Superior temporal gyrus (tissue), 1 donor: Measurements from ENCODE around the gene ENDOV.

Experiments
- DNase-seq: peaks from one replicate; pipeline ENCODE4 v3.0.0-alpha.2; 2016; ENCODE audit errors: extremely low spot score

The ENDOV gene

DNA sequence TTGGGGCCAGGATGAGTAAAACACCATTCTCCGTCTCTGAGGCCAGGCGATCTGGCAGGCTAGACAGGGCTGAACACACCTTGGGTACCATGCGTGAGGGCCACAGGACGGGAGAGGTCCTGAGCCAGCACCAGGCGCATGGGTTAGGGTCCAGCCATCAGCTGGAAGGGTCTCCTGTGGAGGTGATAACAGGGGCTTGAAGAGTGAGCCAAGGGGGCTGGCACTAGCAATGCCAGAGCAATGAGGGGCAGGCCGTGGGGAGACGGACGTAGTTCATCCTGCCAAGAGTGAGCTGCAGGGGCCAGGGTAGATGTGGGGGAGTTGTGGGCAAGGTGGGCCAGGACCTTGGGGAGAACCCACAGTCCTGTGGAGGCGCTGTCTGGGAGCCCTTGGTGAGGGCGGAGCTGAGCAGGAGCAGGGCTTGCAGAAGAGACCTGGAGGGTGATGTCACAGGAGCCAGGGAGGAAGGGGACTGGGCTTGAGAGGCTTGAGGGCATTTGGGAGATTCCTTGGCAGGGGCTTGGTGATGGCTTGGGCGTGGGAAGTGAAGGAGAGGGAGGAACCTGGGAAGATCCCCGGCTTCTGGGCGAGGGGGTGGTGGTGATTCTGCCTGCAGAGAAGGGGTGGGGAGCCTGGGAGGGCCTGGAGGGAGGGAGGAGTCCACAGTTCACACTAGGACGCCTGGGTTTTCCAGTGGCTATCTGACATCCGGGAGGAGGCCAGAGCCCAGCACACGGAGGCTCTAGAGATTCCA is 67.8 kb downstream of the ENDOV start:
- no peak for DNase-seq

DNA sequence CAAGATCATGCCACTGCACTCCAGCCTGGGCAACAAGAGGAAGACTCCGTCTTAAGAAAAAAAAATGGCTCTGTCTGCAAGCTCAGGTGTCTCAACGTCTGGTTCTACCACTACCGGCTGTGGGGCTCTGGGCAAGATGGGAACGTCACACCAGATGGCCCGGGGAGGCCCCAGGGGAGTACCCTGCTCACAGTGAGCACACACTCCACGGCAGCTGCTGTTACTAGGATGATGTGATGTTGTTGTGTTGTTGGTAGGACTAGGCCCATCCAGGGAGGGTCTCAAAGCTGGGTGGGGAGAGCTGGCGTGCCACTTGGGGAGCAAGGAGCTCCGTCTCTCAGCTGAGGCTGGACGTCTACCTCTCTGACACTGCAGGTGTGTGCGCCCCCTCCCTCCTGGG is 70.9 kb downstream of the ENDOV start:
- no peak for DNase-seq

DNA sequence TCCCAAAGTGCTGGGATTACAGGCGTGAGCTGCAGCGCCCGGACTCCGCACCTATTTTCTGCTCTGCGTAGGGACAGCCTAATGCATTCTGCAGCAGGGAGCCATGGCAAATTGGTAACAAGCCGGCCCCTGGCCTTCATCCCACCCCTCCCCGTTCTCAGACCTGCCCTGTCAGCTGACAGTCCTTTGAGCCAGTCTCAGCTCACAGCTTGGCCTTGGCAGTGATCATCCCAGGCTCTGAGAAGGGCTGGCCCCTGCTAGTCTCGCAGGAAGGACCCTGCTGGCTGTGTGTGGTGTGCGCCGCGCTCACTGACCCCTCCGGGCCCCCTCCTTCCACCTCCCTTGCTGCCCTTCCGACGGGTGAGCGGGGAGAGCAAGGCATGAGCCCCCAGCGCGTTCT is 71.7 kb downstream of the ENDOV start:
- no peak for DNase-seq

DNA sequence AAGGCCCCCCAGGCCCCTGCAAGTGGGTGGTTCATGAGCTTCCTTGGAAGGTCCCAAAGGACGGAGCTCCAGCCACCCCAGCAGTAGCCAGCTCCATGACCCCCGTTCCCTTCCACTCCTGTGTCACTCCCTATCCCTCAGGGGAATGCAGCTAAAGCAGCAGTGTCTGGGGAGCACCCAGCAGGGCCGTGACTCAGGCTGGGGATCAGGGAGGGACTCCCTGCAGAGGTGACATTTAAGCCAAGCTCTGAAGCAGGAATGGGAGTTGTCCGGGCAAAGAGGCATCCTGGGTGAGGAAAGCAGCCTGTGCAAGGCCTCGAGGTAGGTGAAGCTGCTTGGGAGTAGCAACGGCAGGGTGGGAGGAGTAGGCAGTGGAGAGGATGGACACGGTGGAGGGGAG is 72.5 kb downstream of the ENDOV start:
- DNase-seq, result no peak
